Prostate gland (tissue), 2 donors: ENCODE data around the gene IGSF9. TPM values are rescaled to one million over a fixed set of nuclear protein-coding genes. Genes with fewer than 3 reads are reported as not detected.

Experiments
- DNase-seq: peaks from one replicate; pipeline ENCODE4 v3.0.0-alpha.2; 2019; ENCODE audit warnings: low spot score
- H3K27ac ChIP-seq, 2 donors: fragments of 200-600 bp; sonication (generic); 2 replicates each; pipeline ENCODE4 v1.5.1; 2017 to 2019
- H3K27me3 ChIP-seq: fragments of 200-600 bp; sonication (generic); replicated peaks from 2 replicates; pipeline ENCODE4 v1.5.1; 2019; ENCODE audit not compliant: insufficient read depth
- H3K36me3 ChIP-seq, 2 donors: fragments of 200-600 bp; sonication (generic); 1 replicate in 1 of 2; 2 replicates in 1 of 2; pipeline versions ENCODE4 v1.5.1 to v1.8.1; 2017 to 2019
- H3K4me1 ChIP-seq: fragments of 200-600 bp; sonication (generic); replicated peaks from 2 replicates; pipeline ENCODE4 v1.5.1; 2019
- H3K4me3 ChIP-seq, 2 donors: fragments of 200-600 bp; sonication (generic); 2 replicates each; pipeline ENCODE4 v1.5.1; 2017 to 2019
- H3K9me3 ChIP-seq: fragments of 200-600 bp; sonication (generic); 2 replicates; pipeline ENCODE4 v1.5.1; 2017
- CTCF ChIP-seq, 4 experiments: fragments of 200-600 bp in 2 of 4; fragments of 450-650 bp in 2 of 4; sonication (generic) in 2 of 4; IDR thresholded peaks; 1 replicate in 3 of 4; 2 replicates in 1 of 4; pipeline ENCODE4 v1.5.1; 2016 to 2019; ENCODE audit warnings: antibody characterized with exemption in 4 of 4, mild to moderate bottlenecking in 2 of 4, moderate library complexity in 2 of 4
- POLR2A ChIP-seq: fragments of 450-650 bp; IDR thresholded peaks from one replicate; pipeline ENCODE4 v1.6.1; 2016; ENCODE audit warnings: antibody characterized with exemption, mild to moderate bottlenecking
- POLR2AphosphoS5 ChIP-seq: sonication (generic); formaldehyde crosslinking; IDR thresholded peaks from one replicate; pipeline ENCODE4 v1.6.1; 2017; ENCODE audit warnings: antibody characterized with exemption
- WGBS: methylation state at CpG from one replicate; pipeline ENCODE4 v1.1.5; 2018; 5-methylcytosine and 5-hydroxymethylcytosine counted together
- intact Hi-C: fragments of 100-400 bp; cut with DNase I; formaldehyde crosslinking; loops from one replicate; pipeline ENCODE4 v1.14.2; 2022
- total RNA-seq, 2 donors: library from RNA; depleted of rRNA; stranded (reverse); fragments of >200 nt; gene quantifications; one replicate each; pipeline ENCODE4 v1.1.0, GENCODE V29; 2016

Gene IGSF9
- total RNA-seq, 2 donors from 2014 or later = 7.6 to 17.3 TPM

GRCh38 chr1:159986531-159986930 lies 41.1 kb upstream of the IGSF9 start:
- no peak for DNase-seq
- H3K27ac ChIP-seq = no peak overlapping the region
- no peaks in the 10 kb centered on the region for H3K36me3 ChIP-seq
- no peak overlapping the region for H3K4me3 ChIP-seq
- 73% methylated on average over 1 of the region's 1 CpG for WGBS
- no peaks in the 10 kb centered on the region for H3K4me1 ChIP-seq
- no peaks in the 10 kb centered on the region for H3K27me3 ChIP-seq
- no peaks in the 10 kb centered on the region for H3K9me3 ChIP-seq
- intact Hi-C loops = no loop called here
- TF ChIP-seq CTCF (IDR thresholded peaks at IDR 0.05) = no peak
- TF ChIP-seq POLR2A = no peak

GRCh38 chr1:159986093-159986492 lies 40.7 kb upstream of the IGSF9 start:
- intact Hi-C loops = no loop called here
- no peaks in the 10 kb centered on the region for H3K36me3 ChIP-seq
- TF ChIP-seq POLR2A (no peak), CTCF (IDR thresholded peaks at IDR 0.05) (no peak), POLR2AphosphoS5 (no peak)
- H3K9me3 ChIP-seq = no peaks in the 10 kb centered on the region
- H3K4me3 ChIP-seq = no peak overlapping the region
- H3K27me3 ChIP-seq = no peaks in the 10 kb centered on the region
- no peak overlapping the region for H3K27ac ChIP-seq
- H3K4me1 ChIP-seq = no peaks in the 10 kb centered on the region
- no peak for DNase-seq
- WGBS = 92% methylated on average over 2 of the region's 2 CpGs

- Histone ChIP-seq H3K27ac (no peak overlapping the region), H3K4me3 (no peak overlapping the region), H3K27me3 (no peaks in the 10 kb centered on the region), H3K36me3 (no peaks in the 10 kb centered on the region), H3K9me3 (no peaks in the 10 kb centered on the region), H3K4me1 (no peaks in the 10 kb centered on the region)
- TF ChIP-seq POLR2A (no peak), POLR2AphosphoS5 (no peak), CTCF (IDR thresholded peaks at IDR 0.05) (no peak)
- DNase-seq = no peak
- 90% methylated on average over 6 of the region's 6 CpGs for WGBS
- intact Hi-C loops = no loop called here
Measured at GRCh38 chr1:159985473-159985872, 40.1 kb upstream of the IGSF9 start.

GRCh38 chr1:159983681-159984080 lies 38.3 kb upstream of the IGSF9 start:
- 73% methylated on average over 5 of the region's 5 CpGs for WGBS
- intact Hi-C loops = no loop called here
- H3K4me3 ChIP-seq = no peak overlapping the region
- H3K36me3 ChIP-seq = no peaks in the 10 kb centered on the region
- H3K27ac ChIP-seq = no peak overlapping the region
- H3K27me3 ChIP-seq = no peaks in the 10 kb centered on the region
- H3K4me1 ChIP-seq = no peaks in the 10 kb centered on the region
- no peak for TF ChIP-seq CTCF (IDR thresholded peaks at IDR 0.05)
- TF ChIP-seq POLR2A = no peak
- TF ChIP-seq POLR2AphosphoS5 = no peak
- H3K9me3 ChIP-seq = no peaks in the 10 kb centered on the region
- no peak for DNase-seq

GRCh38 chr1:159982280-159982679 lies 36.9 kb upstream of the IGSF9 start:
- no peak overlapping the region for H3K27ac ChIP-seq
- DNase-seq = no peak
- H3K36me3 ChIP-seq = no peaks in the 10 kb centered on the region
- intact Hi-C loops = no loop called here
- 89% methylated on average over 5 of the region's 6 CpGs for whole genome bisulfite sequencing
- H3K27me3 ChIP-seq = no peaks in the 10 kb centered on the region
- no peak overlapping the region for H3K4me3 ChIP-seq
- TF ChIP-seq CTCF (IDR thresholded peaks at IDR 0.05) = no peak
- TF ChIP-seq POLR2A = no peak
- TF ChIP-seq POLR2AphosphoS5 = no peak
- H3K9me3 ChIP-seq = no peaks in the 10 kb centered on the region
- H3K4me1 ChIP-seq = no peaks in the 10 kb centered on the region
